ENCODE measurements around the gene PATJ.
"Not testable (repeated sequence)": the region's sequence is repeated elsewhere in the genome, so short reads cannot be mapped to it uniquely, and the experiment has no call there.

PATJ gene

DNA sequence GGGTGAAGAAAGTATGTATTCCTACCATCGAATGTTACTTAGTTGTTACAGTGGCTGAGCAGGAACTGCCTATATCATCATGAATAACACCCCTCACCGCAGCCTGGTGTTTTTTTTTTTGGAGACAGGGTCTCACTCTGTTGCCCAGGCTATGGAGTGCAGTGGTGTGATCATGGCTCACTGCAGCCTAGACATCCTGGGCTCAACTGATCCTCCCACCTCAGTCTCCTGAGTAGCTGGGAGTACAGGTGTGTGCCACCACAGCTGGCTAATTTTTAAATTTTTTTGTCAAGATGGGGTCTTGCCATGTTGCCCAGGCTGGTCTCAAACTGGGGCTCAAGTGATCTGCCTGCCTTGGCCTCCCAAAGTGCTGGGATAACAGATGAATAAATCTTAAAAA is 7.3 kb downstream of the PATJ start:
- no peak for DNase-seq

DNA sequence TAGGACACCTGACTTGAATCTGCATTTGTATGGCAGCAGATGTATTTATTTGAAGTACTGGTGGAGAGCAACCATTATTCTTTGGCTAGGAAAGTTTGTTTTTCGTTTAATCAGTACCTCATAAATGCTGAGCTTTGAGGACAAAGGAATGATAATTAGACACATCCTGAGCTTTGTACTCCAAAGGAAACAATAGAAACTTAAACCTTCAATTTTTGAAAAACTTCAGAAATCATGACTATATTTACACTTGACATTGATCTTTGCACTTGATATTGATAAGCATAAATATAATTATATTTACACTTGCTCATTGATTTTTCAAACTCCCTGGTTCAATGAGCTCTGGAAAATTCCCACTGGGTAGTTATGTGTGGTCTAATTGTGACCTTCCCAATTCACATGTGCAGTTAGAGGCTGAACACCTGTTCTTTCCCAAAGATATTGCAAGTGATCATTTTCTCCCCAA is 10.7 kb downstream of the PATJ start:
- peak; percentile 91 for DNase-seq

- no peak for DNase-seq
Observed at GRCh38 chr1:61753998-61754508, 11.8 kb downstream of the PATJ start.

- peak; percentile 55 for DNase-seq
Observed at GRCh38 chr1:61754545-61754944, 12.3 kb downstream of the PATJ start.

DNA sequence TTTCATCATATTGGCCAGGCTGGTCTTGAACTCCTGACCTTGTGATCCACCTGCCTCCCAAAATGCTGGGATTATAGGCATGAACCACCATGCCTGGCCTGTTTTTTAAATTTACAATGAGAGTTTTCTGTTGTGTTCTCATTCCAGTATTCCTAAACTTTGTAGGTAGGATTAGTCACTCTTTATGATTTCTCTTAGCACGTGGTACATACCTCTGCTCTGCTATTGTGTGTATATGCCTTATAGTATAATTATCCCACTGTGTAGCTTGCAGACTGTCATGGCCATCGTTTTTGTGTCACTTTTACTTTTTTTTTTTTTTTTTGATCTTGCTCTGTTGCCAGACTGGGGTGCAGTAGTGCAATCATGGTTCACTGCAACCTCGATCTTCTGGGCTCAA is 14.5 kb downstream of the PATJ start:
- no peak for DNase-seq

DNA sequence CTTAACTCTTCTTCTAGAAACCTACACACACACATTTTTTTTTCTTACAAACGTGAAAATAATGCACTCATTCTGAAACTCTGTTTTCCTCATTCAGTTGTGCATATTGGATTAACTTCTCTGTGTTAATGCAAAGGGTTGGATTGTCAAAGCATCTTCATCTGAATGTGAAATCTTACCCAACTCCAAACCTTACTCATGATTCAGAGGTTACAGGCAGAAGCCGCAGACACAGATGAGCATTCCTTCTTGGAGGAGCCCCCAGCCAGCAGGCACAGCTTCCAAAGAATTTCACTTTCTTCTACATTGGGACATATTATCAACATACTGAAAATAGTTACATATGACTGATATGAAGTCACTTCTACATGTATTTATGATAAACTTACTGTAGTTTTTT is 15.7 kb downstream of the PATJ start:
- DNase-seq: no peak

GRCh38 chr1:61770131-61770530 is 27.9 kb downstream of the PATJ start:
- DNase-seq: no peak

- no peak for DNase-seq
Observed at GRCh38 chr1:61776091-61776490, 33.8 kb downstream of the PATJ start.

GRCh38 chr1:61779231-61779630 is 37.0 kb downstream of the PATJ start:
- DNase-seq: no peak

GRCh38 chr1:61781151-61781550 is 38.9 kb downstream of the PATJ start:
- no peak for DNase-seq

GRCh38 chr1:61782771-61783170 is 40.5 kb downstream of the PATJ start:
- DNase-seq: no peak

GRCh38 chr1:61784726-61785125 is 42.4 kb downstream of the PATJ start:
- DNase-seq: no peak

DNA sequence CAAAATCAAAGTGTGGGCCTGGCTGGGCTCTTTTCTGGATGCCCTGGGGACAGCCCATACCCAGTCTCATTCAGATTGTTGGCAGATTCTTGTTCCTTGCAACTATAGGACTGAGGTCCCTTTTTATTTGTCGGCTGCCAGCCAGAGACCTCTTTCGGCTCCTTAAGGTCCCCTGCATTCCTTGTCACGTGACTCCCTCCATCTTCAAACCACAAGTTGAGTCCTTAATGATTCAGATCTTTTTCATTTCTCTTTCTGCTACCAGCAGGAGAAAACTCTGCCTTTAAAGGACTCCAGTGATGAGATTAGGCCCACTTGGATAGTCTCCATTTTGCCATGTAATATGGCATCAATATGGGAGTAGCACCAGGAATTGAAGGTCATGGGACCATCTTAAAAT is 48.6 kb downstream of the PATJ start:
- no peak for DNase-seq

DNA sequence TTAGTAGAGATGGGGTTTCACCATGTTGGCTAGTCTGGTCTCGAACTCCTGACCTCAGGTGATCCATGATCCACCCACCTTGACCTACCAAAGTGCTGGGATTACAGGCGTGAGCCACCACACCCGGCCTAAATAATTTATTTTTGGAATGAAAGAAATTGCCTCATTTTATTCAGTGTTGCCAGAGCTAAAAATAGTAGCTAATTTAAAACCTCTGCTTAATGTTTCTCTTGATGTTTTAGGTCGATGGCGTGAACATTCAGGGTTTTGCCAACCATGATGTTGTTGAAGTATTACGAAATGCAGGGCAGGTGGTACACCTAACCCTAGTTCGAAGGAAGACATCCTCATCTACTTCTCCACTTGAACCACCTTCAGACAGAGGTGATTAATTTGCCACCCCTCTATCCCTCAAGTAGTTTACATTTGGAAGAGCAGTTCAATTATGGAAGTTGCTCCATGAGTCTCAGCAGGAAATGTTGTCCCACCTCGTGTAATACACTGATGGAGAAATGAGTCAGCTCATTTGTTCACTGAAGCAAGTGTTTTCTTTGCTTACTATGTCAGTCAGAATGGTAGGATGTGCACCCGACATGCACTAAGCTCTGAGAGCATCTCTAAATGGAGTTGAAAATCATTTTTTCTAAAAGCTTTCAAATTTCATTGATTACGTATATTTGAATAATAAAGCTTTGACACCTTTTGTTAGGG is 54.9 kb downstream of the PATJ start:
- no peak for DNase-seq

DNA sequence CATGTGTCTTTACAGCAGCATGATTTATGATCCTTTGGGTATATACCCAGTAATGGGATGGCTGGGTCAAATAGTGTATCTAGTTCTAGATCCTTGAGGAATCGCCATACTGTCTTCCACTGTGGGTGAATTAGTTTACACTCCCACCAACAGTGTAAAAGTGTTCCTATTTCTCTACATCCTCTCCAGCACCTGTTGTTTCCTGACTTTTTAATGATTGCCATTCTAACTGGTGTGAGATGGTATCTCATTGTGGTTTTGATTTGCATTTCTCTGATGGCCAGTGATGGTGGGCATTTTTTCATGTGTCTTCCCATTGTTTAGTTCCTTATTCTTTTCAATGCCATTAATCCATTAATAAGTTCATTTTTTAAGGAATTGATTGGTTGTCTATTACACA is 58.8 kb downstream of the PATJ start:
- not testable (repeated sequence) for DNase-seq

- no peak for DNase-seq
Observed at GRCh38 chr1:61807606-61808140, 65.4 kb downstream of the PATJ start.

DNA sequence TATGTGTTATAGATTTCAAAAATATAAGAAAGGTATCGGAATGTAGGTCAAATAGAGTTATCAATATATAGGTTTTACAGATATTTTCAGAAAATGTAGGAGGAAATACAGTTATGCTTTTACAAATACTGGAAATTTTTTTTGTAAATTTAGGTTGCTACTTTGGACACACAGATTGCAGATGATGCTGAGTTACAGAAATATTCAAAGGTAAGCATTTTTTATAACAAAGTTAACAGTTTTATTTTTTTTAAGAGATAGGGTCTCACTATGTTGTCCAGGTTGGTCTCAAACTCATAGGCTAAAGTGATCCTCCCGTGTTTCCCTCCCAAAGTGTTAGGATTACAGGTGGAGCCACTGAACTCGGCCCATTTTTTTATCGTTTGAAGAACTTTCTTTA is 66.0 kb downstream of the PATJ start:
- no peak for DNase-seq

DNA sequence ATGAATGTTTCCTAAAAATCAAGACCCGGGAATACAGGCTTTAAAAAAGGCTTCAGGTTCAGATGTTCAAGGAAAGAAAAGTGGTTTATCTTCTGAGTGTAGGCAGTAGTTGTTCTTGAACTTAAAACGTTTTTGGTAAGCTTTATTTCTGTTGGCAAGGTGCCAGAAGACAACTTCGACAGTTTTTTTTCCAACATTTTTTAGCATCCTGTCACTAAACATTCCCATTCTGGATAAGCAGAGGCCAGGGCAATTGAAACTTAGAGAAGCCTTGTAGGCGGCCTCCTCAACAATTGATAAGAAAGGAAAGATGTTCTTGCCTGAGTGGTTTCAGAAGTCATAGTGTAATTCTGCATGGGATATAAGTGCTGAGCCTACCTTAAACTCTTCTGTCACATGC is 66.7 kb downstream of the PATJ start:
- no peak for DNase-seq

DNA sequence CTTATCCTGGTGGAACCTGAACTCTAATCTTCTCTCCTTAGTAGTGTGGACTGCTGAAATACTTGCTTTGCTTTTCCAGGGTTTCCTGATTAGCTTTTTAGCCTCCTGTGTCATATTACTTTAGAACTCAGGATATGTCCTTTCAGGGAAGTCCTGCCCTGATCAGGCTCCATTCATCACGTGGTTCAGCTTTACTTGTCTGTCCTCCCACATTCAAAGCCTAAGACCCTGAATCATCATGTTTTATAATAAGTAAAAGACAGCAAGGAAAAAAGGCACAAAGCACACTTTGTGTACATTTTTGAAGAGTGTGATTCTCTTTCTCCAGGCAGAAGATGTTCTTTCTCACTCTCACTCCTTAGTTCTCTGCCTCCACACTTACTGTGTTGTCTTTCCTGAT is 70.6 kb downstream of the PATJ start:
- no peak for DNase-seq

- no peak for DNase-seq
Observed at GRCh38 chr1:61816191-61816590, 73.9 kb downstream of the PATJ start.

- no peak for DNase-seq
Observed at GRCh38 chr1:61818992-61819391, 76.7 kb downstream of the PATJ start.

GRCh38 chr1:61819421-61819820 is 77.1 kb downstream of the PATJ start:
- DNase-seq: no peak

DNA sequence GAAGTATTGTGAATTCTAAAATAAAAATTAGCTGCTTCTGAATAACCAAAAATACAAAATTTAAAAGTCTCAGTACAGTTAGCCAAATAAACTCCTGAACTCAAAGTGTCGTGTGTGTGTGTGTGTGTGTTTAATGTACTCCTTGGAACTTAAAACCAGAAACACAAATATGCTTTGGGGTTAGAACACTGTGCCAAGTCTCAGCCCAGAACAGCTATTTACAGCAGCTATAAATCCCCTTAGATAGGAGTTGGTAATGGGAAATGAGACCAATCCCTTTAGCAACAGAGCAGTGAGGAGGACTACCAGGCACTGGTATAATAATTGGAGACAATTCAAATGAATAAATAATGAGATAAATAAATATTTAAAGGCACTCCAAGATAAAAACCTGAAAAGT is 83.1 kb downstream of the PATJ start:
- DNase-seq: no peak

DNA sequence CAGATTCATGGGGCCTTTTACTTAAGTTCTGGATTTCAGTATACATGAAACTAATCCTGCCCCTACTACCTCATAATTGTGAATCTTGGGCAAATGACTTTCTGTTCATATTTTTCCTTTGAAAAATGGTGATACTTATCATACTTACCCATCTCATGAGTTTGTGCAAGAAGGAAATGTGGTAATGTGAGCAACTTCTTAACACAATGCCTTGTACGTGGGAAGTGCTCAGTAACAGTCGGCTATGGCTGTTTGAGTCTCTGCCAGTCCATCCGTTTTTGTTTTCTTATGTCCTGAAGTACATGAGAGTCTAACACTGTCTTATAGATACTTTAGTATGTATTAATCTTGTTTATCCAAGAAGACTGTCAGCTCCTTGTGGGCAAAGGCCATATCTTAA is 86.5 kb downstream of the PATJ start:
- no peak for DNase-seq

- no peak for DNase-seq
Observed at GRCh38 chr1:61836649-61837048, 94.4 kb downstream of the PATJ start.

All from NCI-H146 (cell line).